RWPE2 (cell line): Measurements from ENCODE around the gene SLC1A4.

ENCODE experiments used
- ATAC-seq: fragments of 200-7000 bp; cut with Tn5 transposase; 3 replicates; pipeline ENCODE4 v1.9.1; 2021; ENCODE audit warnings: low read depth
- DNase-seq: peaks from one replicate; pipeline ENCODE4 v3.0.0-alpha.2; 2020; ENCODE audit warnings: low spot score
- H3K27ac ChIP-seq: fragments of 450-650 bp; 2 replicates; pipeline ENCODE4 v1.5.1; 2017; ENCODE audit warnings: mild to moderate bottlenecking; ENCODE audit not compliant: poor library complexity, severe bottlenecking
- H3K27me3 ChIP-seq: fragments of 250-450 bp; sonication (Bioruptor Pico); 2 replicates; pipeline ENCODE4 v1.5.1; 2021; ENCODE audit warnings: mild to moderate bottlenecking, moderate library complexity; ENCODE audit not compliant: insufficient read depth, poor library complexity, severe bottlenecking
- H3K36me3 ChIP-seq: fragments of 250-450 bp; sonication (Bioruptor Pico); 2 replicates; pipeline ENCODE4 v1.5.1; 2020; ENCODE audit warnings: low read depth, mild to moderate bottlenecking, moderate library complexity
- H3K4me1 ChIP-seq: fragments of 250-450 bp; sonication (Bioruptor Pico); 2 replicates; pipeline ENCODE4 v1.5.1; 2021; ENCODE audit warnings: mild to moderate bottlenecking, moderate library complexity; ENCODE audit not compliant: insufficient read depth, poor library complexity, severe bottlenecking
- H3K4me3 ChIP-seq: fragments of 250-450 bp; sonication (Bioruptor Pico); 2 replicates; pipeline ENCODE4 v1.5.1; 2021; ENCODE audit warnings: mild to moderate bottlenecking, moderate library complexity; ENCODE audit not compliant: severe bottlenecking
- H3K9me3 ChIP-seq: fragments of 250-450 bp; sonication (Bioruptor Pico); 2 replicates; pipeline ENCODE4 v1.5.1; 2021; ENCODE audit warnings: mild to moderate bottlenecking, moderate library complexity; ENCODE audit not compliant: severe bottlenecking
- TF ChIP-seq, protein P1 (sequence below): fragments of 450-650 bp; IDR thresholded peaks from one replicate; pipeline ENCODE4 v1.5.1; 2017; ENCODE audit warnings: mild to moderate bottlenecking, moderate library complexity; ENCODE audit not compliant: poor library complexity, severe bottlenecking

Gene SLC1A4

DNA sequence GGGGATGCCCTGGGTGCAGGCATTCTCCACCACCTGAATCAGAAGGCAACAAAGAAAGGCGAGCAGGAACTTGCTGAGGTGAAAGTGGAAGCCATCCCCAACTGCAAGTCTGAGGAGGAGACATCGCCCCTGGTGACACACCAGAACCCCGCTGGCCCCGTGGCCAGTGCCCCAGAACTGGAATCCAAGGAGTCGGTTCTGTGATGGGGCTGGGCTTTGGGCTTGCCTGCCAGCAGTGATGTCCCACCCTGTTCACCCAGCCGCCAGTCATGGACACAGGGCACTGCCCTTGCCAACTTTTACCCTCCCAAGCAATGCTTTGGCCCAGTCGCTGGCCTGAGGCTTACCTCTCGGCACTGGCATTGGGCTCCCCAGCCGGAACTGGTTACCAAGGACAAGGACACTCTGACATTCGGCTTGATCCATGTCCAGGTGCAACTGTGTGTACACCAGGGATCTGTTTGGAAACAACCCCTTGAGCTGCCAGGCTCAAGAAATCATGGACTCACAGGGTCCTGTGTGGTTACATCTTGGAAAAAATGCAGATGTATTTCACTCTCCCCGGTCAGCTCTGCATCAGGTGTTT lies 31.8 kb downstream of the SLC1A4 start:
- H3K36me3 ChIP-seq, result peaks cover 9% of the 10 kb centered on the region
- no peak overlapping the region for H3K27ac ChIP-seq
- DNase-seq, result no peak
- ATAC-seq, result no peak
- H3K4me3 ChIP-seq, result no peak overlapping the region
- H3K9me3 ChIP-seq, result no peaks in the 10 kb centered on the region
- peaks cover 6% of the 10 kb centered on the region for H3K4me1 ChIP-seq
- no peaks in the 10 kb centered on the region for H3K27me3 ChIP-seq
- TF ChIP-seq, protein P1, sequence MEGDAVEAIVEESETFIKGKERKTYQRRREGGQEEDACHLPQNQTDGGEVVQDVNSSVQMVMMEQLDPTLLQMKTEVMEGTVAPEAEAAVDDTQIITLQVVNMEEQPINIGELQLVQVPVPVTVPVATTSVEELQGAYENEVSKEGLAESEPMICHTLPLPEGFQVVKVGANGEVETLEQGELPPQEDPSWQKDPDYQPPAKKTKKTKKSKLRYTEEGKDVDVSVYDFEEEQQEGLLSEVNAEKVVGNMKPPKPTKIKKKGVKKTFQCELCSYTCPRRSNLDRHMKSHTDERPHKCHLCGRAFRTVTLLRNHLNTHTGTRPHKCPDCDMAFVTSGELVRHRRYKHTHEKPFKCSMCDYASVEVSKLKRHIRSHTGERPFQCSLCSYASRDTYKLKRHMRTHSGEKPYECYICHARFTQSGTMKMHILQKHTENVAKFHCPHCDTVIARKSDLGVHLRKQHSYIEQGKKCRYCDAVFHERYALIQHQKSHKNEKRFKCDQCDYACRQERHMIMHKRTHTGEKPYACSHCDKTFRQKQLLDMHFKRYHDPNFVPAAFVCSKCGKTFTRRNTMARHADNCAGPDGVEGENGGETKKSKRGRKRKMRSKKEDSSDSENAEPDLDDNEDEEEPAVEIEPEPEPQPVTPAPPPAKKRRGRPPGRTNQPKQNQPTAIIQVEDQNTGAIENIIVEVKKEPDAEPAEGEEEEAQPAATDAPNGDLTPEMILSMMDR, result no peak

DNA sequence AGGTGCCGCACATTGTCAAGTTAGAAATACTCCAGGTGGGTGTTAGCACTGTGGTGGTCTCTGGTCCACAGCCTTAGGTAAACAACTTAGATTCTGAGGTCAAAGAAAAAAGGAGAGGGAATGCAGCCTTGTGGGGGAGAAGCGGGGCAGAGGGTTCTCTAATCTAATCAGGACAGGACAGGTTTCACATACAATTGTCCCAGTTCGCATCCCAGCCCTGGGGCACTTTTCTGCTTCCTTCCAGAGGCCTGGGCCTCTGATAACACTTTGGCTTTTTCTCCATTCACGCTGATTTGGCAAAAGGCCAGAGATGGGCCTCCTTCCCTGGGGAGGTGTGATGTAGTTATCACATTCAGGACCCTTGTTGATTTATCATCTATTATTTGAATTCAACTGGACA lies 32.5 kb downstream of the SLC1A4 start:
- no peak overlapping the region for H3K27ac ChIP-seq
- no peaks in the 10 kb centered on the region for H3K27me3 ChIP-seq
- TF ChIP-seq, protein P1, result no peak
- peaks cover 9% of the 10 kb centered on the region for H3K36me3 ChIP-seq
- DNase-seq, result no peak
- H3K9me3 ChIP-seq, result no peaks in the 10 kb centered on the region
- peaks cover 6% of the 10 kb centered on the region for H3K4me1 ChIP-seq
- ATAC-seq, result no peak
- H3K4me3 ChIP-seq, result no peak overlapping the region

DNA sequence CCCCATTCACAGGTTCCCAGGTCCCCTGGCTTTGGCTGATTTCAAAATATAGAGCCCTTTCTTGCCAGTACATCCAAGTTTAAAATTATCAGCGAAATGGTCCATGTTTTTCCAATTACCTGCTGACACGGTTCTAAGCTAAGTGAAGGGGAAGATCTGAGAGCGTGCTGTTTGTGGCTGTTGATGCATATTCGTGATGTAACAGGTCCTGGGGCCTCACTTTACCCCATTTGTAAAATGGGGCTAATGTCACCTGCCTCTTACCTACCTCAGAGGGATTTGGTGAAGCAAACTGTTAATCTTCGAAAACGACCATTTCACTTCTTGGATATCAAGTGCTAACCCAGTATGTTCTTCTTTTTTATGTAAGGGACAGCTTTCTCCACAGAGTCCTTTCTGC lies 33.0 kb downstream of the SLC1A4 start:
- TF ChIP-seq, protein P1, result no peak
- Histone ChIP-seq H3K27me3 (no peaks in the 10 kb centered on the region), H3K9me3 (no peaks in the 10 kb centered on the region), H3K36me3 (peaks cover 9% of the 10 kb centered on the region), H3K4me3 (no peak overlapping the region), H3K4me1 (peaks cover 6% of the 10 kb centered on the region), H3K27ac (no peak overlapping the region)
- no peak for ATAC-seq
- DNase-seq, result no peak

DNA sequence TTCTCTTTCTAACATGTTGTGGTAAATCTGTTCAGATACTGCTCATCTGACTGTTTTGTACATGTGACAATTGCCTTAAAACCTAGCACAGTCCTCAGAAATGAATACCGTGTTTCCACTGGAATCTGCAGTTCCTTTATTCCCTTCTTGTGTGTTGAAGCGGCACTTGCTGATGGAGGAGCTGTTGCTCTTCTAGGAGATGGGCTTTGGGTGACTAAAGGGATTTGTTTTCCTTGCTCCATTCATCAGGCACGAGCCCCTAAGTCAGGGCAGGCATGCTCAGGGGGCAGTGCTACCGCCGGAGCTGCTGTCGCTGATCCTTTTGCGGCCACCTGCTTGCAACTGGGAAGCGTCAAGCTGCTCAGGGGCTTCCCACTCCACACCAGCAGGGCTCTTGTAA lies 34.5 kb downstream of the SLC1A4 start:
- H3K27ac ChIP-seq, result no peak overlapping the region
- 0 out of 2 replicates have a peak, but pooled peaks cover under 1% of the 10 kb centered on the region for H3K36me3 ChIP-seq

More for the DNA sequence above, 34.5 kb downstream of the SLC1A4 start:
- Histone ChIP-seq H3K27me3 (no peaks in the 10 kb centered on the region), H3K4me3 (no peak overlapping the region), H3K9me3 (no peaks in the 10 kb centered on the region), H3K4me1 (peaks cover 6% of the 10 kb centered on the region)
- ATAC-seq (no peak), DNase-seq (no peak)
- TF ChIP-seq, protein P1, result no peak
